ENCODE results near the gene ANKS6. TPM values are rescaled to one million over a fixed set of nuclear protein-coding genes. Genes with fewer than 3 reads are reported as not detected.

ANKS6 gene
- total RNA-seq, 1 donor from 2014 or later: 30.9 TPM

DNA sequence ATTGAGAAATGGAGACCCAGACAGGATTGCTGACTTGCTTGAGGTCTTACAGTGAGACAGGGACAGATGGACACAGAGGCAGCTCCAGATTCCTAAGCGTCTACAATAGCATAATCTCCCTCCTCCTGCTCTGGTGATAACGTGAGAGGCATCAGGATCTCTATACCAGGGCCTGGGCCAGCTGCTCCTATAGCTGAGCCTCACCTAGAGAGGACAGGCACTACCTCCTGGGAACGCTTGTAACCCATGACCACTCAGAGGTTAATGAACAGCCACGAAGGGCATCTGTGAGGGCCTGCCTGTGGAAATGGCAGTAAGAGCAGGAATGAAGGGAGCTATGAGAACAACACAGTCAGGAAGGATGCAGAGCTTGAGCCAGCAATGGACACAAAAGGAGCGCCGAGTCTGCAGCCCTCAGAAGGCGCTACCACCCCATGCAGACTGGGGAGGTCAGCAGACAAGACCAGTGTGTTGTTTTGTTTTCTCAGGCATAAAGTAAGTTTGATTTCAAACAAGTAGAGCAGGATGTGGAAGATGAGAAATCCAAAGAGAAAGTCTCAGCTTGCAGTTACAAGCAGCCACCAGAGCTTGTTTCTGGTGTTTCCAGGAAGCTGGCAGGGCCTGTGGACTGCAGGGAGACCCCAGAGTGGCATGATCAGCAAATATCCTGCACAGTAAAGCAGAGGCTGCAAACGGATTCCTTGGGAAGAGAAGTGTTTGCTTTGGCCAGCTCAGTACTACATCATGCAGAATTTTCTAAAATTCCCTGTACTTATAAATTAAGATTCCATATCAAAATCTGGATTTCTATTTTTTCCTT, 17.4 kb downstream of the ANKS6 start:
- H3K9me3 Mint-ChIP-seq: no peaks in the 10 kb centered on the region
- H3K4me3 Mint-ChIP-seq: no peak overlapping the region
- peaks cover 3% of the 10 kb centered on the region for H3K36me3 Mint-ChIP-seq (ENCODE audit: low read depth)
- H3K4me1 Mint-ChIP-seq: no peaks in the 10 kb centered on the region
- TF ChIP-seq, protein P1, sequence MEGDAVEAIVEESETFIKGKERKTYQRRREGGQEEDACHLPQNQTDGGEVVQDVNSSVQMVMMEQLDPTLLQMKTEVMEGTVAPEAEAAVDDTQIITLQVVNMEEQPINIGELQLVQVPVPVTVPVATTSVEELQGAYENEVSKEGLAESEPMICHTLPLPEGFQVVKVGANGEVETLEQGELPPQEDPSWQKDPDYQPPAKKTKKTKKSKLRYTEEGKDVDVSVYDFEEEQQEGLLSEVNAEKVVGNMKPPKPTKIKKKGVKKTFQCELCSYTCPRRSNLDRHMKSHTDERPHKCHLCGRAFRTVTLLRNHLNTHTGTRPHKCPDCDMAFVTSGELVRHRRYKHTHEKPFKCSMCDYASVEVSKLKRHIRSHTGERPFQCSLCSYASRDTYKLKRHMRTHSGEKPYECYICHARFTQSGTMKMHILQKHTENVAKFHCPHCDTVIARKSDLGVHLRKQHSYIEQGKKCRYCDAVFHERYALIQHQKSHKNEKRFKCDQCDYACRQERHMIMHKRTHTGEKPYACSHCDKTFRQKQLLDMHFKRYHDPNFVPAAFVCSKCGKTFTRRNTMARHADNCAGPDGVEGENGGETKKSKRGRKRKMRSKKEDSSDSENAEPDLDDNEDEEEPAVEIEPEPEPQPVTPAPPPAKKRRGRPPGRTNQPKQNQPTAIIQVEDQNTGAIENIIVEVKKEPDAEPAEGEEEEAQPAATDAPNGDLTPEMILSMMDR (conservative IDR thresholded peaks at IDR 0.05): no peak
- no peak overlapping the region for H3K27ac Mint-ChIP-seq (ENCODE audit: unreplicated experiment)
- no peaks in the 10 kb centered on the region for H3K27me3 Mint-ChIP-seq (ENCODE audit: low read depth)
- DNase-seq (ENCODE audit: low read depth, low spot score): no peak

DNA sequence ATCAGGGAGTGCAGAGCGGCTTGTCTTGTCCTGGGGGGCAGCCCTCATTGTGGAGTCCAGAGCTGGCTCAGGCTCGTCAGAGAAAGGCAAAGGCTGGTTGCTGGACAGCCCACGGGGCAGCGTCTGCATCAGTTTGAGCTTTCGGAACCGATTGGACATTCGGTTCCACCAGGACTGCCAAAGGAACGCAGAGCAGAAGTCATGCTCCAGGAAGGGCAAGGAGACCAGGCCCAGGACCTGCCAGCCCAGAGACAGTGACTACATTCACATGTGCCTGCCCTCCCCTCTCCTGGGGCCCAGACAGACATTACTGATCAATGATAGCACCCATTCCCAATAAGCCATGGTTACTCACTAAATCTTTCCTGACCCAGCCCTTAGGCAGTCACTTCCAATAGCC, 18.1 kb downstream of the ANKS6 start:
- Mint-ChIP-seq H3K27me3 (ENCODE audit: low read depth) (no peaks in the 10 kb centered on the region), H3K36me3 (ENCODE audit: low read depth) (peaks cover 5% of the 10 kb centered on the region), H3K27ac (ENCODE audit: unreplicated experiment) (no peak overlapping the region), H3K4me3 (no peak overlapping the region), H3K4me1 (no peaks in the 10 kb centered on the region), H3K9me3 (no peaks in the 10 kb centered on the region)
- TF ChIP-seq, protein P1 (conservative IDR thresholded peaks at IDR 0.05): no peak
- DNase-seq (ENCODE audit: low read depth, low spot score): no peak

DNA sequence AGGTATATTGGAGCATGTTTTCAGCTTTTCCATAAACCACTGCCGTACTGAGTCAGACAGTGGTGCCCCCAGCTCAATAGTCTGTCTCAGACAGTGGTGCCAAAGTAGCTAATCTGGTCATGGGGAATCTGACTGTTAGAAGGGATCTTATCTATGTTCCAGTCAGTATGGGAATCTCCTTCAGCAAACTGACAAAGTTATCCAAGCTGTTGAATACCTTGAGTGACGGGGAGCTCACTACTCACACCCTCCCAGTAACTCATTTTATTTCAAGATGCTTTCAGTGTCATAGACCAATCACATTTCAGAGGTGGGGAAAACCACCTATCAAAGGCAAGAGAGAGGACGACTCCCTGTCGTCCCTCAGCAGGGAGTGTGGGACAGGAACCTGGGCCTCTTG, 18.7 kb downstream of the ANKS6 start:
- H3K9me3 Mint-ChIP-seq: no peaks in the 10 kb centered on the region
- no peak overlapping the region for H3K27ac Mint-ChIP-seq (ENCODE audit: unreplicated experiment)
- DNase-seq (ENCODE audit: low read depth, low spot score): no peak
- no peaks in the 10 kb centered on the region for H3K4me1 Mint-ChIP-seq
- no peaks in the 10 kb centered on the region for H3K27me3 Mint-ChIP-seq (ENCODE audit: low read depth)
- H3K4me3 Mint-ChIP-seq: no peak overlapping the region
- TF ChIP-seq, protein P1 (conservative IDR thresholded peaks at IDR 0.05): no peak
- H3K36me3 Mint-ChIP-seq (ENCODE audit: low read depth): peaks cover 5% of the 10 kb centered on the region

DNA sequence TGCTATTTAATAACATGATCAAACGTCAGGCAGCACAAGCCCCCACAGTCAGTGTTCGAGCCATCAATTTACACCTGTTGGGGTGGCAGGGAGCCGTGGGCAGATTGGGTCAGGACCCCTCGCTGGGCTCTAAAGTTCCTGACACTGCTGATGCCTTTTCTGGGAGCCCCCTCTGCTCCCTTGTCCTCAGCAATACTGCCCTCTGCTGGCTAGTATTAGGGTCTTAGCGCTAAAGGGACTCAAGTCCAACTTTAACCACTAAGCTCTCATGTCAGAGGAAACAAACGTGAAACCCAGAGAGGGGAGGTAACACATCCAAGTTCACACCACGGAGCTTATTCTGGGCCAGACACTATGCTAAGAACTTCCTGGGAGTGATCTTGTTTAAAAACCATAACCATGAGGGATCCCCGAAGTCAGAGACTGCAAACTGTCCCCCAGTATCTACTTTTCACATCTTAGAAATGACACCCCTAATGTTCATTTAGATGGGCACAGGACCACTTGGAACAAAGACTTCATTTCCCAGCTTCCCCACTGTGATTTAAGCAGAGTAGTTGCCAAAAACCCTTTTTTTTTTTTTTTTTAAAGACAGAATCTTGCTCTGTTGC, 20.4 kb downstream of the ANKS6 start:
- TF ChIP-seq, protein P1 (conservative IDR thresholded peaks at IDR 0.05): peak; percentile 80
- no peaks in the 10 kb centered on the region for H3K4me1 Mint-ChIP-seq

DNA sequence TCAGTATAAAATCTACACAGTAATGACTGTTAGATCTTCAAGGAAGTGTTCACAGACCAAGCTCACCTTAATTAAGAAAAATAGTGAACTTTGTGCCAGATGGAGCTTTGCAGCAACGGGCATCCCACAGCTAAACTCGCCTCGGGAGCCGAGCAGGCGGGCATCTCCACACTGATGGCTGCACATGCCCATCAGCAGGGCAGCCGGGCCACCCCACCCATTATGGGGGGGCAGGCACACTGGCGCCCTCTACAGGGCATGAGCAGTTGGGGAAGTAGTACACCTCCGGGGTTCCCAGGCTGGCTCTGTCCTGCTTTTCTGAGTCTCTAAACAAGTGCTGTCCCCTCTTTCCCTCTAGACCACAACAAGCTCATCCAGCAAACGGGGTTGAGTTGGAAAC, 21.6 kb downstream of the ANKS6 start:
- no peak for DNase-seq (ENCODE audit: low read depth, low spot score)
- no peaks in the 10 kb centered on the region for H3K27me3 Mint-ChIP-seq (ENCODE audit: low read depth)
- H3K36me3 Mint-ChIP-seq (ENCODE audit: low read depth): peaks cover 13% of the 10 kb centered on the region
- TF ChIP-seq, protein P1 (conservative IDR thresholded peaks at IDR 0.05): peak; percentile 60
- no peak overlapping the region for H3K27ac Mint-ChIP-seq (ENCODE audit: unreplicated experiment)
- H3K4me3 Mint-ChIP-seq: no peak overlapping the region
- no peaks in the 10 kb centered on the region for H3K9me3 Mint-ChIP-seq
- H3K4me1 Mint-ChIP-seq: no peaks in the 10 kb centered on the region

More for the DNA sequence above, 20.4 kb downstream of the ANKS6 start:
- Mint-ChIP-seq H3K9me3 (no peaks in the 10 kb centered on the region), H3K27ac (ENCODE audit: unreplicated experiment) (no peak overlapping the region), H3K4me3 (no peak overlapping the region), H3K36me3 (ENCODE audit: low read depth) (peaks cover 5% of the 10 kb centered on the region), H3K27me3 (ENCODE audit: low read depth) (no peaks in the 10 kb centered on the region)
- DNase-seq (ENCODE audit: low read depth, low spot score): peak; percentile 62

All from neural crest cell (in vitro differentiated cells).